Stimulated activated CD4-positive, alpha-beta T cell treated with anti-CD3 and anti-CD28 coated beads, Interleukin-4, amount 100 ng/mL, for 1 hour (primary cell): ENCODE data around the gene DDX31.
"Not testable (repeated sequence)": the region's sequence is repeated elsewhere in the genome, so short reads cannot be mapped to it uniquely, and the experiment has no call there.

Source experiments
- DNase-seq: peaks from one replicate; pipeline ENCODE4 v3.0.0-alpha.2; 2020

DDX31 gene

GRCh38 chr9:132575811-132576210 is 94.0 kb downstream of the DDX31 start:
- no peak for DNase-seq

GRCh38 chr9:132575005-132575609 is 94.7 kb downstream of the DDX31 start:
- peak; percentile 34 for DNase-seq

GRCh38 chr9:132572921-132573320 is 96.9 kb downstream of the DDX31 start:
- DNase-seq: no peak

- DNase-seq: no peak
Observed at GRCh38 chr9:132571806-132572600, 97.8 kb downstream of the DDX31 start.

- DNase-seq: not testable (repeated sequence)
Observed at GRCh38 chr9:132568787-132569186, 101.0 kb downstream of the DDX31 start.

- DNase-seq: no peak
Observed at GRCh38 chr9:132564526-132564925, 105.3 kb downstream of the DDX31 start.

- no peak for DNase-seq
Observed at GRCh38 chr9:132562306-132562573, 107.5 kb downstream of the DDX31 start.

GRCh38 chr9:132560616-132561202 is 109.1 kb downstream of the DDX31 start:
- DNase-seq: no peak

GRCh38 chr9:132559711-132560110 is 110.1 kb downstream of the DDX31 start:
- DNase-seq: no peak

GRCh38 chr9:132557159-132557558 is 112.6 kb downstream of the DDX31 start:
- no peak for DNase-seq

- DNase-seq: no peak
Observed at GRCh38 chr9:132556714-132557113, 113.1 kb downstream of the DDX31 start.

GRCh38 chr9:132556235-132556634 is 113.5 kb downstream of the DDX31 start:
- DNase-seq: no peak

GRCh38 chr9:132555528-132555927 is 114.3 kb downstream of the DDX31 start:
- DNase-seq: no peak

- DNase-seq: no peak
Observed at GRCh38 chr9:132554755-132555154, 115.0 kb downstream of the DDX31 start.

GRCh38 chr9:132552041-132552440 is 117.7 kb downstream of the DDX31 start:
- DNase-seq: no peak

- no peak for DNase-seq
Observed at GRCh38 chr9:132551556-132551955, 118.2 kb downstream of the DDX31 start.

- DNase-seq: no peak
Observed at GRCh38 chr9:132548751-132549640, 120.8 kb downstream of the DDX31 start.

GRCh38 chr9:132547976-132548730 is 121.6 kb downstream of the DDX31 start:
- DNase-seq: no peak

- no peak for DNase-seq
Observed at GRCh38 chr9:132547436-132547835, 122.3 kb downstream of the DDX31 start.

GRCh38 chr9:132547052-132547431 is 122.7 kb downstream of the DDX31 start:
- no peak for DNase-seq

GRCh38 chr9:132546148-132547051 is 123.4 kb downstream of the DDX31 start:
- DNase-seq: no peak

- no peak for DNase-seq
Observed at GRCh38 chr9:132545578-132545977, 124.2 kb downstream of the DDX31 start.
